ENCODE measurements around the gene MEX3D.

- no peak for TF ChIP-seq POLR2AphosphoS5 (IDR thresholded peaks at IDR 0.05; ENCODE audit: low read depth, low read length)
- no peak for TF ChIP-seq SIN3A (IDR thresholded peaks at IDR 0.05; ENCODE audit: borderline replicate concordance, insufficient read depth, low read length)
- no peak for TF ChIP-seq TAF1 (IDR thresholded peaks at IDR 0.05; ENCODE audit: borderline replicate concordance, insufficient read depth, low read length)
- no peak for TF ChIP-seq REST (IDR thresholded peaks at IDR 0.05; ENCODE audit: insufficient read depth in 1 of 2, low read depth in 2 of 2, low read length in 2 of 2)
Measured at GRCh38 chr19:1512671-1513498, 55.2 kb downstream of the MEX3D start, which contains the start of gene ADAMTSL5.

All from PFSK-1 (cell line).